Limb (tissue), 2 donors: ENCODE data around the gene JAM3.

ENCODE experiments used
- DNase-seq, 2 donors: peaks; one replicate each; pipeline ENCODE4 v3.0.0-alpha.2; 2016; ENCODE audit errors: extremely low spot score in 2 of 2

JAM3 gene

GRCh38 chr11:134068829-134069425, at the start of gene JAM3:
Gene JAM3 (plus strand): TSS chr11:134069072. CDS start chr11:134069084, 12 bp downstream.
- DNase-seq: peak; percentile 97 to 98

GRCh38 chr11:134019500-134019899, 49.4 kb upstream of the JAM3 start:
- DNase-seq: no peak

GRCh38 chr11:134020598-134020997, 48.3 kb upstream of the JAM3 start:
- no peak for DNase-seq

GRCh38 chr11:134021326-134021725, 47.5 kb upstream of the JAM3 start:
- DNase-seq: no peak

GRCh38 chr11:134022748-134023147, 46.1 kb upstream of the JAM3 start:
- DNase-seq: no peak

- DNase-seq: no peak
Measured at GRCh38 chr11:134024420-134025081, 44.3 kb upstream of the JAM3 start.

GRCh38 chr11:134025082-134025429, 43.8 kb upstream of the JAM3 start:
- no peak for DNase-seq

- DNase-seq: peak in 1 of 2 donors; percentile 71
Measured at GRCh38 chr11:134026655-134027343, 42.1 kb upstream of the JAM3 start.

GRCh38 chr11:134027671-134028070, 41.2 kb upstream of the JAM3 start:
- no peak for DNase-seq

- no peak for DNase-seq
Measured at GRCh38 chr11:134028368-134028920, 40.4 kb upstream of the JAM3 start.

- DNase-seq: no peak
Measured at GRCh38 chr11:134030853-134031252, 38.0 kb upstream of the JAM3 start.

- no peak for DNase-seq
Measured at GRCh38 chr11:134032043-134032442, 36.8 kb upstream of the JAM3 start.

GRCh38 chr11:134032501-134033091, 36.3 kb upstream of the JAM3 start:
- DNase-seq: peak in 1 of 2 donors; percentile 66

GRCh38 chr11:134033276-134033675, 35.6 kb upstream of the JAM3 start:
- DNase-seq: no peak

GRCh38 chr11:134033696-134034491, 35.0 kb upstream of the JAM3 start:
- peak; percentile 84 to 93 for DNase-seq

GRCh38 chr11:134034496-134035381, 34.1 kb upstream of the JAM3 start:
- no peak for DNase-seq

- no peak for DNase-seq
Measured at GRCh38 chr11:134036492-134037045, 32.3 kb upstream of the JAM3 start.

- peak; percentile 63 to 90 for DNase-seq
Measured at GRCh38 chr11:134037046-134037908, 31.6 kb upstream of the JAM3 start.

GRCh38 chr11:134038897-134039470, 29.9 kb upstream of the JAM3 start:
- peak; percentile 58 to 64 for DNase-seq
